ENCODE results near the gene IBTK. TPM values are rescaled to one million over a fixed set of nuclear protein-coding genes. Genes with fewer than 3 reads are reported as not detected.

The IBTK gene
- total and polyA plus RNA-seq, 4 experiments from 2014 or later, result 16.4 to 29.5 (median 23.9) TPM

GRCh38 chr6:82246370-82246769 lies 1.2 kb downstream of the IBTK start:
- H3K27ac ChIP-seq (ENCODE audit: low read depth, low read length), result no peak overlapping the region
- Mint-ChIP-seq H3K4me3 (peak overlapping the region; percentile 95 to 99 (median 98)), H3K4me1 (peaks cover 29 to 64% (median 47%) of the 10 kb centered on the region in 4 donors), H3K9me3 (no peaks in the 10 kb centered on the region), H3K27ac (peak overlapping the region; percentile 88 to 99 (median 95)), H3K27me3 (no peaks in the 10 kb centered on the region), H3K36me3 (peaks cover 4 to 15% of the 10 kb centered on the region in 2 donors)
- DNase-seq, result peak in 2 of 5 donors; percentile 5
- ChIA-PET CTCF (ENCODE audit: partially characterized antibody) (interaction anchor here (0.7 to 1.2 kb wide), 2 partner anchors 22 to 821 kb away, joined by 4 to 5 read pairs; partner anchors contain the start of gene DOP1A), POLR2A (ENCODE audit: partially characterized antibody) (interaction anchor here (1.1 kb wide), 1 partner anchor 822 kb away, joined by 3 read pairs; no protein-coding TSS in a partner anchor)
- H3K27me3 ChIP-seq (ENCODE audit: insufficient read depth, low read length), result no peaks in the 10 kb centered on the region
- no peaks in the 10 kb centered on the region for H3K36me3 ChIP-seq (ENCODE audit: insufficient read depth, low read length)
- no peaks in the 10 kb centered on the region for H3K9me3 ChIP-seq (ENCODE audit: control insufficient read depth in 1 of 2, low read length in 2 of 2)
- intact Hi-C loops (cut with micrococcal nuclease), result loop anchor here (5.0 kb wide), 1 partner anchor 494 kb away; the partner anchor contains the start of gene TENT5A
- peaks cover 53% of the 10 kb centered on the region for H3K4me1 ChIP-seq (ENCODE audit: insufficient read depth, low read length)
- H3K4me3 ChIP-seq (ENCODE audit: low read length in 2 of 2), result peak overlapping the region; percentile 52 to 91

GRCh38 chr6:82245376-82245775 lies 2.2 kb downstream of the IBTK start:
- no peaks in the 10 kb centered on the region for H3K27me3 ChIP-seq (ENCODE audit: insufficient read depth, low read length)
- peak overlapping the region in 7 of 8 donors; percentile 24 to 74 (median 64) for H3K4me3 Mint-ChIP-seq
- H3K36me3 Mint-ChIP-seq, result peaks cover 9 to 21% of the 10 kb centered on the region in 2 donors
- ChIA-PET POLR2A (ENCODE audit: partially characterized antibody) (no interaction called here), CTCF (ENCODE audit: partially characterized antibody) (interaction anchor here (2.6 kb wide), 1 partner anchor 820 kb away, joined by 10 read pairs; the partner anchor contains the start of gene UBE3D)
- peak overlapping the region in 1 of 2 donors; percentile 18 for H3K4me3 ChIP-seq (ENCODE audit: low read length in 2 of 2)
- no peaks in the 10 kb centered on the region for H3K36me3 ChIP-seq (ENCODE audit: insufficient read depth, low read length)
- peaks cover 33 to 70% (median 52%) of the 10 kb centered on the region in 4 donors for H3K4me1 Mint-ChIP-seq
- no peaks in the 10 kb centered on the region for H3K27me3 Mint-ChIP-seq
- no peak overlapping the region for H3K27ac ChIP-seq (ENCODE audit: low read depth, low read length)
- intact Hi-C loops (cut with micrococcal nuclease), result loop anchor here (5.0 kb wide), 1 partner anchor 493 kb away; the partner anchor contains the start of gene TENT5A
- H3K27ac Mint-ChIP-seq, result peak overlapping the region in 5 of 7 donors; percentile 40 to 99 (median 67)
- H3K9me3 Mint-ChIP-seq, result no peaks in the 10 kb centered on the region
- DNase-seq, result no peak
- peaks cover 56% of the 10 kb centered on the region for H3K4me1 ChIP-seq (ENCODE audit: insufficient read depth, low read length)
- no peaks in the 10 kb centered on the region for H3K9me3 ChIP-seq (ENCODE audit: control insufficient read depth in 1 of 2, low read length in 2 of 2)

- Histone ChIP-seq H3K4me1 (ENCODE audit: insufficient read depth, low read length) (peaks cover 61% of the 10 kb centered on the region), H3K27me3 (ENCODE audit: insufficient read depth, low read length) (no peaks in the 10 kb centered on the region), H3K4me3 (ENCODE audit: low read length in 2 of 2) (no peak overlapping the region), H3K27ac (ENCODE audit: low read depth, low read length) (no peak overlapping the region), H3K36me3 (ENCODE audit: insufficient read depth, low read length) (no peaks in the 10 kb centered on the region), H3K9me3 (ENCODE audit: control insufficient read depth in 1 of 2, low read length in 2 of 2) (no peaks in the 10 kb centered on the region)
- Mint-ChIP-seq H3K4me1 (peaks cover 33 to 76% (median 56%) of the 10 kb centered on the region in 4 donors), H3K27ac (no peak overlapping the region), H3K4me3 (peak overlapping the region in 1 of 8 donors; percentile 7), H3K27me3 (no peaks in the 10 kb centered on the region), H3K9me3 (no peaks in the 10 kb centered on the region), H3K36me3 (peaks cover 9 to 26% of the 10 kb centered on the region in 2 donors)
- intact Hi-C loops (cut with micrococcal nuclease), result no loop called here
- ChIA-PET POLR2A (ENCODE audit: partially characterized antibody) (no interaction called here), CTCF (ENCODE audit: partially characterized antibody) (interaction anchor here (0.9 to 2.6 kb wide), 2 partner anchors 16 to 822 kb away, joined by 4 to 10 read pairs; partner anchors contain the start of gene UBE3D)
- no peak for DNase-seq
These were observed 3.7 kb downstream of the IBTK start for GRCh38 chr6:82243884-82244283.

GRCh38 chr6:82240186-82240585 lies 7.4 kb downstream of the IBTK start:
- CTCF ChIA-PET (ENCODE audit: partially characterized antibody), result interaction anchor here (1.5 kb wide), 1 partner anchor 826 kb away, joined by 3 read pairs; the partner anchor contains the start of gene UBE3D

GRCh38 chr6:82239597-82239996 lies 7.9 kb downstream of the IBTK start:
- H3K4me1 ChIP-seq (ENCODE audit: insufficient read depth, low read length), result peaks cover 37% of the 10 kb centered on the region
- CTCF ChIA-PET (ENCODE audit: partially characterized antibody), result interaction anchor here (1.5 kb wide), 1 partner anchor 826 kb away, joined by 3 read pairs; the partner anchor contains the start of gene UBE3D
- no peaks in the 10 kb centered on the region for H3K27me3 Mint-ChIP-seq
- H3K36me3 ChIP-seq (ENCODE audit: insufficient read depth, low read length), result no peaks in the 10 kb centered on the region
- no peak overlapping the region for H3K4me3 Mint-ChIP-seq
- H3K9me3 ChIP-seq (ENCODE audit: control insufficient read depth in 1 of 2, low read length in 2 of 2), result no peaks in the 10 kb centered on the region
- no peaks in the 10 kb centered on the region for H3K9me3 Mint-ChIP-seq
- H3K36me3 Mint-ChIP-seq, result peaks cover 16 to 28% of the 10 kb centered on the region in 2 donors
- intact Hi-C loops (cut with micrococcal nuclease), result no loop called here
- H3K4me1 Mint-ChIP-seq, result peaks cover 18 to 47% (median 33%) of the 10 kb centered on the region in 4 donors
- no peak for DNase-seq
- no peaks in the 10 kb centered on the region for H3K27me3 ChIP-seq (ENCODE audit: insufficient read depth, low read length)
- H3K4me3 ChIP-seq (ENCODE audit: low read length in 2 of 2), result no peak overlapping the region
- no peak overlapping the region for H3K27ac ChIP-seq (ENCODE audit: low read depth, low read length)
- POLR2A ChIA-PET (ENCODE audit: partially characterized antibody), result no interaction called here
- peak overlapping the region in 1 of 7 donors; percentile 13 for H3K27ac Mint-ChIP-seq

More at GRCh38 chr6:82240186-82240585, 7.4 kb downstream of the IBTK start:
- Mint-ChIP-seq H3K4me3 (no peak overlapping the region), H3K27me3 (no peaks in the 10 kb centered on the region), H3K4me1 (peaks cover 21 to 53% (median 38%) of the 10 kb centered on the region in 4 donors), H3K36me3 (peaks cover 16 to 30% of the 10 kb centered on the region in 2 donors), H3K9me3 (no peaks in the 10 kb centered on the region), H3K27ac (no peak overlapping the region)
- intact Hi-C loops (cut with micrococcal nuclease), result no loop called here
- no peak overlapping the region for H3K27ac ChIP-seq (ENCODE audit: low read depth, low read length)
- no peaks in the 10 kb centered on the region for H3K36me3 ChIP-seq (ENCODE audit: insufficient read depth, low read length)
- H3K4me3 ChIP-seq (ENCODE audit: low read length in 2 of 2), result peak overlapping the region in 1 of 2 donors; percentile 8
- H3K9me3 ChIP-seq (ENCODE audit: control insufficient read depth in 1 of 2, low read length in 2 of 2), result no peaks in the 10 kb centered on the region
- no peaks in the 10 kb centered on the region for H3K27me3 ChIP-seq (ENCODE audit: insufficient read depth, low read length)
- POLR2A ChIA-PET (ENCODE audit: partially characterized antibody), result no interaction called here
- peaks cover 41% of the 10 kb centered on the region for H3K4me1 ChIP-seq (ENCODE audit: insufficient read depth, low read length)
- no peak for DNase-seq

- peak overlapping the region in 1 of 7 donors; percentile 13 for H3K27ac Mint-ChIP-seq
- Histone ChIP-seq H3K9me3 (ENCODE audit: control insufficient read depth in 1 of 2, low read length in 2 of 2) (no peaks in the 10 kb centered on the region), H3K36me3 (ENCODE audit: insufficient read depth, low read length) (no peaks in the 10 kb centered on the region), H3K27me3 (ENCODE audit: insufficient read depth, low read length) (no peaks in the 10 kb centered on the region), H3K4me1 (ENCODE audit: insufficient read depth, low read length) (peaks cover 23% of the 10 kb centered on the region), H3K4me3 (ENCODE audit: low read length in 2 of 2) (no peak overlapping the region), H3K27ac (ENCODE audit: low read depth, low read length) (no peak overlapping the region)
- DNase-seq, result no peak
- H3K36me3 Mint-ChIP-seq, result peaks cover 19 to 43% of the 10 kb centered on the region in 2 donors
- ChIA-PET POLR2A (ENCODE audit: partially characterized antibody) (interaction anchor here (0.6 kb wide), 1 partner anchor 16 kb away, joined by 3 read pairs; no protein-coding TSS in a partner anchor), CTCF (ENCODE audit: partially characterized antibody) (interaction anchor here (1.0 kb wide), 1 partner anchor 15 kb away, joined by 3 read pairs; no protein-coding TSS in a partner anchor)
- peaks cover 10 to 30% (median 20%) of the 10 kb centered on the region in 4 donors for H3K4me1 Mint-ChIP-seq
- intact Hi-C loops (cut with micrococcal nuclease), result no loop called here
- H3K4me3 Mint-ChIP-seq, result no peak overlapping the region
- H3K9me3 Mint-ChIP-seq, result no peaks in the 10 kb centered on the region
- H3K27me3 Mint-ChIP-seq, result no peaks in the 10 kb centered on the region
These were observed 10.5 kb downstream of the IBTK start for GRCh38 chr6:82237013-82237412.

GRCh38 chr6:82227770-82228169 lies 19.8 kb downstream of the IBTK start:
- no peak overlapping the region for H3K4me3 Mint-ChIP-seq
- no peak overlapping the region for H3K27ac ChIP-seq (ENCODE audit: low read depth, low read length)

More at GRCh38 chr6:82227770-82228169, 19.8 kb downstream of the IBTK start:
- Mint-ChIP-seq H3K4me1 (peaks cover 12 to 19% (median 17%) of the 10 kb centered on the region in 4 donors), H3K9me3 (no peaks in the 10 kb centered on the region), H3K27ac (peak overlapping the region in 3 of 7 donors; percentile 38 to 81 (median 76)), H3K27me3 (no peaks in the 10 kb centered on the region), H3K36me3 (peaks cover 36 to 58% of the 10 kb centered on the region in 2 donors)
- intact Hi-C loops (cut with micrococcal nuclease), result no loop called here
- Histone ChIP-seq H3K36me3 (ENCODE audit: insufficient read depth, low read length) (peaks cover 29% of the 10 kb centered on the region), H3K4me1 (ENCODE audit: insufficient read depth, low read length) (peaks cover 6% of the 10 kb centered on the region), H3K27me3 (ENCODE audit: insufficient read depth, low read length) (no peaks in the 10 kb centered on the region), H3K4me3 (ENCODE audit: low read length in 2 of 2) (no peak overlapping the region), H3K9me3 (ENCODE audit: control insufficient read depth in 1 of 2, low read length in 2 of 2) (no peaks in the 10 kb centered on the region)
- POLR2A ChIA-PET (ENCODE audit: partially characterized antibody), result no interaction called here
- CTCF ChIA-PET (ENCODE audit: partially characterized antibody), result interaction anchor here (1.2 to 1.6 kb wide), 2 partner anchors 16 to 838 kb away, joined by 3 to 4 read pairs; partner anchors contain the start of gene UBE3D
- no peak for DNase-seq
